HepG2 (cell line): ENCODE results near the gene SNN. TPM values are rescaled to one million over a fixed set of nuclear protein-coding genes. Genes with fewer than 3 reads are reported as not detected.

Experiments used
- GATAD1 ChIP-seq: IDR thresholded peaks from 2 replicates; pipeline ENCODE4 v1.6.1; 2016; ENCODE audit warnings: missing genetic modification reagents, missing compliant biosample characterization
- MIXL1 ChIP-seq: IDR thresholded peaks from 2 replicates; pipeline ENCODE4 v1.6.1; 2016
- MNT ChIP-seq: fragments of 450-650 bp; IDR thresholded peaks from 2 replicates; pipeline ENCODE4 v1.6.1; 2016
- NAIF1 ChIP-seq: sonication (generic); formaldehyde crosslinking; IDR thresholded peaks from 2 replicates; pipeline ENCODE4 v1.5.0; 2020; ENCODE audit warnings: mild to moderate bottlenecking, missing genetic modification reagents, borderline replicate concordance
- NR1H2 ChIP-seq: sonication (generic); formaldehyde crosslinking; IDR thresholded peaks from 2 replicates; pipeline ENCODE4 v1.8.1; 2022; ENCODE audit warnings: low read depth, missing genetic modification reagents, borderline replicate concordance
- PPARG ChIP-seq: conservative IDR thresholded peaks from 2 replicates; pipeline ENCODE4 v1.6.1; 2016; ENCODE audit warnings: missing biosample characterization, missing genetic modification reagents
- TAF1 ChIP-seq: sonication (generic); formaldehyde crosslinking; IDR thresholded peaks from 2 replicates; pipeline ENCODE4 v1.4.0; 2020; ENCODE audit warnings: missing genetic modification reagents
- THRA ChIP-seq: sonication (generic); formaldehyde crosslinking; IDR thresholded peaks from 2 replicates; pipeline ENCODE4 v1.4.0; 2020; ENCODE audit warnings: missing genetic modification reagents, borderline replicate concordance
- ZBTB14 ChIP-seq: sonication (generic); formaldehyde crosslinking; IDR thresholded peaks from 2 replicates; pipeline ENCODE4 v1.4.0; 2020; ENCODE audit warnings: missing genetic modification reagents
- ZNF235 ChIP-seq: sonication (generic); formaldehyde crosslinking; IDR thresholded peaks from 2 replicates; pipeline ENCODE4 v1.8.1; 2023; ENCODE audit warnings: mild to moderate bottlenecking, missing genetic modification reagents, borderline replicate concordance
- ZNF251 ChIP-seq: sonication (generic); formaldehyde crosslinking; IDR thresholded peaks from 2 replicates; pipeline ENCODE4 v1.9.0; 2021; ENCODE audit warnings: mild to moderate bottlenecking, missing genetic modification reagents
- ZNF33B ChIP-seq: sonication (generic); formaldehyde crosslinking; IDR thresholded peaks from 2 replicates; pipeline ENCODE4 v1.5.1; 2020; ENCODE audit warnings: mild to moderate bottlenecking, missing genetic modification reagents
- ZNF788 ChIP-seq: sonication (generic); formaldehyde crosslinking; IDR thresholded peaks from 2 replicates; pipeline ENCODE4 v1.5.0; 2020; ENCODE audit warnings: mild to moderate bottlenecking, missing genetic modification reagents, borderline replicate concordance
- ZNF792 ChIP-seq: IDR thresholded peaks from 2 replicates; pipeline ENCODE4 v1.6.1; 2016
- polyA plus RNA-seq, 8 experiments: library from polyadenylated mRNA; depleted of rRNA in 3 of 8; stranded (reverse) in 7 of 8; unstranded in 1 of 8; fragments of >200 nt; fragmentation: Illumina TruSeq in 4 of 8; extraction: Trizol in 4 of 8; gene quantifications; 2 replicates each; pipeline versions ENCODE4 v1.2.1 to v1.2.3, GENCODE V29; 2011 to 2016; ENCODE audit warnings: low read depth in 4 of 8, missing spikeins in 1 of 8, mixed read lengths in 1 of 8; ENCODE audit not compliant: insufficient read depth in 1 of 8
- total RNA-seq, 5 experiments: library from RNA; depleted of rRNA; stranded (reverse); fragments of >200 nt; fragmentation: Illumina TruSeq; extraction: Trizol; gene quantifications; 2 replicates each; pipeline ENCODE4 v1.2.3, GENCODE V29; 2016; ENCODE audit warnings: low read depth in 1 of 5
- TF ChIP-seq, protein P1 (sequence below): conservative IDR thresholded peaks from 2 replicates; pipeline ENCODE4 v1.6.1; 2018; ENCODE audit warnings: missing genetic modification reagents
- TF ChIP-seq, protein P2 (sequence below): sonication (generic); formaldehyde crosslinking; IDR thresholded peaks from 2 replicates; pipeline ENCODE4 v1.4.0; 2020; ENCODE audit warnings: missing genetic modification reagents
- TF ChIP-seq, protein P3 (sequence below): sonication (generic); formaldehyde crosslinking; IDR thresholded peaks from 2 replicates; pipeline ENCODE4 v1.4.0; 2020; ENCODE audit warnings: missing genetic modification reagents, borderline replicate concordance
- TF ChIP-seq, protein P4 (sequence below): sonication (generic); formaldehyde crosslinking; IDR thresholded peaks from 2 replicates; pipeline ENCODE4 v1.8.0; 2022; ENCODE audit warnings: missing genetic modification reagents, low read depth, mild to moderate bottlenecking, borderline replicate concordance

Gene SNN
- total and polyA plus RNA-seq, 2 of the 13 experiments (the other 11 are each of a cell fraction or from before 2014, with no cell fraction given) = 5.2 to 8.4 TPM

DNA sequence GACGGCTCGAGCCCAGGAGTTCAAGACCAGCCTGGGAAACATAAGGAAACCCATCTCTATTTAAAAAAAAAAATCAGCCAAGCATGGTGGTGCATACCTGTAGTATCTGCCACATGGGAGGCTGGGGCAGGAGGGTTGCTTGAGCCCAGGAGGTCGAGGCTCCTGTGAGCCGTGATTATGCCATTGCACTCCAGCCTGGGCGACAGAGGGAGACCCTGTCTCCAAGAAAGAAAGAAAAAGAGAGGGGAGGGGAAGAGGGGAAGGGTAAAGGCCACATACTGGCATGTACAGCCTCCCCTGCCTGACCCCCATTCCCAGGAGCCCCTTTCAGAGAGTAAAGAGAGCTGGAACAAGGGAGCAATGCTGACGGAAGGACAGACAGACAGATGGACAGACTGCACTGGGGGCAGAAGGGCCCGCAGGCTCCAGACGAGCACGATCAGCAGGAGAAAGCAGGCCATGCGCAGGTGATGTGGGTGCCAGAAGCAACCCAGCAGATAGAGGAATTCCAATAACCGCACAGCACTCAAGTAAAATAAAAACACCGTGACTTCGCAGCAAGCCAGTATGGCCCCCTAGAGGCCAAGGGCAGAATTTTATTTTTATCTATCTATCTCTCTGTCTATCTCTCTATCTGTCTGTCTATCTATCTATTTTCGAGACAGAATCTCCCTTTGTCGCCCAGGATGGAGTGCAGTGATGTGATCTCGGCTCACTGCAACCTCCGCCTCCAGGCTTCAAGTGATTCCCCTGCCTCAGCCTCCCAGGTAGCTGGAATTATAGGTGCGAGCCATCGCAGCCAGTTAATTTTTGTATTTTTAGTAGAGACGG, 27.1 kb upstream of the SNN start (continued):
- TF ChIP-seq ZNF235 (CRISPR knock-in tag) (no peak), MNT (no peak), THRA (peak; percentile 37; the same call in 1 of the 2 replicates), ZNF251 (0 out of 2 replicates have a peak, but pooled peaks have one; percentile 56), GATAD1 (CRISPR knock-in tag) (peak; percentile 15; the same call in 1 of the 2 replicates), ZBTB14 (CRISPR knock-in tag) (no peak), PPARG (0 out of 2 replicates have a peak, but pooled peaks have one; percentile 20), NAIF1 (CRISPR knock-in tag) (no peak), NR1H2 (CRISPR knock-in tag) (no peak), MIXL1 (CRISPR knock-in tag) (0 out of 2 replicates have a peak, but pooled peaks have one; percentile 45), ZNF788 (no peak), ZNF792 (0 out of 2 replicates have a peak, but pooled peaks have one; percentile 37), TAF1 (no peak), ZNF33B (no peak)
- TF ChIP-seq, protein P1, sequence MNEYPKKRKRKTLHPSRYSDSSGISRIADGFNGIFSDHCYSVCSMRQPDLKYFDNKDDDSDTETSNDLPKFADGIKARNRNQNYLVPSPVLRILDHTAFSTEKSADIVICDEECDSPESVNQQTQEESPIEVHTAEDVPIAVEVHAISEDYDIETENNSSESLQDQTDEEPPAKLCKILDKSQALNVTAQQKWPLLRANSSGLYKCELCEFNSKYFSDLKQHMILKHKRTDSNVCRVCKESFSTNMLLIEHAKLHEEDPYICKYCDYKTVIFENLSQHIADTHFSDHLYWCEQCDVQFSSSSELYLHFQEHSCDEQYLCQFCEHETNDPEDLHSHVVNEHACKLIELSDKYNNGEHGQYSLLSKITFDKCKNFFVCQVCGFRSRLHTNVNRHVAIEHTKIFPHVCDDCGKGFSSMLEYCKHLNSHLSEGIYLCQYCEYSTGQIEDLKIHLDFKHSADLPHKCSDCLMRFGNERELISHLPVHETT (CRISPR knock-in tag) = no peak
- TF ChIP-seq, protein P2, sequence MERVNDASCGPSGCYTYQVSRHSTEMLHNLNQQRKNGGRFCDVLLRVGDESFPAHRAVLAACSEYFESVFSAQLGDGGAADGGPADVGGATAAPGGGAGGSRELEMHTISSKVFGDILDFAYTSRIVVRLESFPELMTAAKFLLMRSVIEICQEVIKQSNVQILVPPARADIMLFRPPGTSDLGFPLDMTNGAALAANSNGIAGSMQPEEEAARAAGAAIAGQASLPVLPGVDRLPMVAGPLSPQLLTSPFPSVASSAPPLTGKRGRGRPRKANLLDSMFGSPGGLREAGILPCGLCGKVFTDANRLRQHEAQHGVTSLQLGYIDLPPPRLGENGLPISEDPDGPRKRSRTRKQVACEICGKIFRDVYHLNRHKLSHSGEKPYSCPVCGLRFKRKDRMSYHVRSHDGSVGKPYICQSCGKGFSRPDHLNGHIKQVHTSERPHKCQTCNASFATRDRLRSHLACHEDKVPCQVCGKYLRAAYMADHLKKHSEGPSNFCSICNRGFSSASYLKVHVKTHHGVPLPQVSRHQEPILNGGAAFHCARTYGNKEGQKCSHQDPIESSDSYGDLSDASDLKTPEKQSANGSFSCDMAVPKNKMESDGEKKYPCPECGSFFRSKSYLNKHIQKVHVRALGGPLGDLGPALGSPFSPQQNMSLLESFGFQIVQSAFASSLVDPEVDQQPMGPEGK = no peak
- TF ChIP-seq, protein P3, sequence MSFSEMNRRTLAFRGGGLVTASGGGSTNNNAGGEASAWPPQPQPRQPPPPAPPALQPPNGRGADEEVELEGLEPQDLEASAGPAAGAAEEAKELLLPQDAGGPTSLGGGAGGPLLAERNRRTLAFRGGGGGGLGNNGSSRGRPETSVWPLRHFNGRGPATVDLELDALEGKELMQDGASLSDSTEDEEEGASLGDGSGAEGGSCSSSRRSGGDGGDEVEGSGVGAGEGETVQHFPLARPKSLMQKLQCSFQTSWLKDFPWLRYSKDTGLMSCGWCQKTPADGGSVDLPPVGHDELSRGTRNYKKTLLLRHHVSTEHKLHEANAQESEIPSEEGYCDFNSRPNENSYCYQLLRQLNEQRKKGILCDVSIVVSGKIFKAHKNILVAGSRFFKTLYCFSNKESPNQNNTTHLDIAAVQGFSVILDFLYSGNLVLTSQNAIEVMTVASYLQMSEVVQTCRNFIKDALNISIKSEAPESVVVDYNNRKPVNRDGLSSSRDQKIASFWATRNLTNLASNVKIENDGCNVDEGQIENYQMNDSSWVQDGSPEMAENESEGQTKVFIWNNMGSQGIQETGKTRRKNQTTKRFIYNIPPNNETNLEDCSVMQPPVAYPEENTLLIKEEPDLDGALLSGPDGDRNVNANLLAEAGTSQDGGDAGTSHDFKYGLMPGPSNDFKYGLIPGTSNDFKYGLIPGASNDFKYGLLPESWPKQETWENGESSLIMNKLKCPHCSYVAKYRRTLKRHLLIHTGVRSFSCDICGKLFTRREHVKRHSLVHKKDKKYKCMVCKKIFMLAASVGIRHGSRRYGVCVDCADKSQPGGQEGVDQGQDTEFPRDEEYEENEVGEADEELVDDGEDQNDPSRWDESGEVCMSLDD = no peak
- TF ChIP-seq, protein P4, sequence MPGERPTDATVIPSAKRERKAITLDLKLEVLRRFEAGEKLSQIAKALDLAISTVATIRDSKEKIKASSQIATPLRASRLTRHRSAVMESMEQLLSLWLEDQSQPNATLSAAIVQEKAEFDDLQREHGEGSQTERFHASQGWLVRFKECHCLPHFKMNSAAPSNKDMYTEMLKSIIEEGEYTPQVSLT = no peak
